Anterior cingulate cortex (tissue), 58 donors: ENCODE data around the gene RASGRP3.
"Not testable (repeated sequence)": the region's sequence is repeated elsewhere in the genome, so short reads cannot be mapped to it uniquely, and the experiment has no call there.

ENCODE experiments used
- DNase-seq, 58 donors: peaks; one replicate each; lab custom pipeline; 2025; lab: John Stamatoyannopoulos, UW

Gene RASGRP3, protein sequence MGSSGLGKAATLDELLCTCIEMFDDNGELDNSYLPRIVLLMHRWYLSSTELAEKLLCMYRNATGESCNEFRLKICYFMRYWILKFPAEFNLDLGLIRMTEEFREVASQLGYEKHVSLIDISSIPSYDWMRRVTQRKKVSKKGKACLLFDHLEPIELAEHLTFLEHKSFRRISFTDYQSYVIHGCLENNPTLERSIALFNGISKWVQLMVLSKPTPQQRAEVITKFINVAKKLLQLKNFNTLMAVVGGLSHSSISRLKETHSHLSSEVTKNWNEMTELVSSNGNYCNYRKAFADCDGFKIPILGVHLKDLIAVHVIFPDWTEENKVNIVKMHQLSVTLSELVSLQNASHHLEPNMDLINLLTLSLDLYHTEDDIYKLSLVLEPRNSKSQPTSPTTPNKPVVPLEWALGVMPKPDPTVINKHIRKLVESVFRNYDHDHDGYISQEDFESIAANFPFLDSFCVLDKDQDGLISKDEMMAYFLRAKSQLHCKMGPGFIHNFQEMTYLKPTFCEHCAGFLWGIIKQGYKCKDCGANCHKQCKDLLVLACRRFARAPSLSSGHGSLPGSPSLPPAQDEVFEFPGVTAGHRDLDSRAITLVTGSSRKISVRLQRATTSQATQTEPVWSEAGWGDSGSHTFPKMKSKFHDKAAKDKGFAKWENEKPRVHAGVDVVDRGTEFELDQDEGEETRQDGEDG

DNA sequence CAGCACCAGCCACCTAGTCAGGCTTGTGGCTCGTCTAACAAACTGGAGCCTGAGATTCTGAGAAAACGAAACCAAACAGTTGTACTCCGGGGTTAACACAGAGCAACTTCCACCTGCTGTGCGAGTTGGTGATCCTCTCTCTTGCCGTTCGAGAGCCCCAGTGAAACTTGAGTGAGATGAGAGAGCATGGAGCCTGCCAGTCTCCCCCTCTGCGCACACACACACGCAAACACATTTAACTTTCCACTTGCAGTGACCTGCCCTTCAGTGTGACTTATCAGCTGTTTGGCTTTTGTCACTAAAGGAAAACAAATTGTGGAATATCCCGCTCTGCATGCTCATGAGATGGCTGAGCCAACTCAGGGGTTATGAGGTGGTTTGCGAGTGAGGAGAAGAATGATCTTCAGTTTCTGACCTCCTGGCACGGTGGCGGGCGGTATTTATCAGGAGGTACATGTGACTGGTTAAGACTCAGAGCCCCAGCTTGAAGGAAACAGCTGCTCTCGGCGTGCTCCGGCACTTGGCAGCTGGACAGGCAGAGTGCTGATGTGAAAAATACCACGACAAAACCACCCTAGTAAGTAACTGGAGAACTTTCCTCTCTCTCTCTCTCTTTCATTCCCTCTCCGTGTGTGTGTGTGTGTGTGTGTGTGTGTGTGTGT is at the start of gene RASGRP3:
Gene RASGRP3, plus strand, starts transcription at position 519 of the 662 bp plus-strand sequence. CDS start 38,488 bp downstream, outside the sequence.
- DNase-seq: peak in 55 of 58 donors; percentile 20 to 87 (median 65)

DNA sequence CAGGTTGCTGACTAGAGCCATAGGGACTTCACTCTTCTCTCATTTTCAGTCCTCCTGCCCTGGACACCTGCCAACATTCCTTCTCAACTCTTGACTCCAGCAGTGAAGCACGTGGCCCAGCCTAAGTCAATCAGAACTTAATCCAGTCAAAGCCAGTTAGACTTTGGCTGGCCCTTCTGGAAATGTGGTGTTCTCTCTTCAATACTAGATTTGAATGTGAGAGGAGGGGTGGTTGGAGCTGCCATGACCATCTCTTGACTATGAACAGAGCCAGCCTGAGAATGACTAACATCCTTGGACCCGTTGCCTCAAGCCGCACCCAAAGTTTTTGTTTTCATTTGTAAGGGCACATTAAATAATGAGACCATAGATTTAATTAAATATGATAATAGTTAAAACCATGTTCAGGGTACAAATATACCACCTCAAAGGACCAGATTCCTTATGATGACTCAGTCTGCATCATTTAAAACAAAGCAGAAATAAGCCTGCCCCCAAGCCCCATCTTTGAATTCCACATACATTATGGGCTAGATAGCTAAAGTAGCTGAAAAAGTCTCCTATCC is 49.7 kb upstream of the RASGRP3 start:
- DNase-seq: peak in 1 of 58 donors; percentile 20

DNA sequence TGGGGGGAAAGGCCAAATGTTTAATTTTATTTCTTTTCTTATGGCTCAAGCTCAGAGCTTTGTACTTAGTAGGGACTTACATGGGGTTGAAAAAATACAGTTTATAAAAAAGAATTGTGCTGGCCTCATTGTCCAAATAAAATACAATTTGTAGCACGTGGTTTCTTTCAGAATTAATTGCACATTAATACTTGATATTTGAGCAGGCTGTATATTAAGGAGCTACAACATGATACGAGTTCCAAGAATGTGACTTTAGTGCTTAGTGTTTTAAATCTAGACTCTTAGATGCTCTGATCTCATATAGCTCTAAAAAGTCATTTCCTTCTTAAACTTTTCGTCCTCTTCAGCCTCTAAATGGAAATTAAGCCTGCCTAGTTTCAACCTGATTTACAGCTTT is 46.4 kb upstream of the RASGRP3 start:
- no peak for DNase-seq

DNA sequence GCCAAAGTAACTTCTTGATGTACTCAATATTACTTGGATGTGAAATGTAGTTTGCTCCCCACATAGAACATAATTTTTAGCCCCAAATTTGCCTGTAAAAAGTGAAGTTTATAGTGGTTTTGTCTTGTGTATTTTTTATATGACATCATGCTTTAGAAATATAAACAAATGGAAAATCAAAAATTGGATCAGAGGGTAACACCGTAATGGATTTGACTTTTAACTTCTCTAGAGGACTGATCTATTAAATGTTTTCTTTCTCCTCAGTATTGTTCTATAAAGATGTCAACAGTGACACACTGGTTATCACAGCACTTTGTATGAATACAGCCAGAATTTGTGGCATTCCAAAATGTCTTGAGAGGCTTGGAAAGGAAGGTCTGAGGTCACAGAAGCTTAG is 45.6 kb upstream of the RASGRP3 start:
- DNase-seq: no peak

DNA sequence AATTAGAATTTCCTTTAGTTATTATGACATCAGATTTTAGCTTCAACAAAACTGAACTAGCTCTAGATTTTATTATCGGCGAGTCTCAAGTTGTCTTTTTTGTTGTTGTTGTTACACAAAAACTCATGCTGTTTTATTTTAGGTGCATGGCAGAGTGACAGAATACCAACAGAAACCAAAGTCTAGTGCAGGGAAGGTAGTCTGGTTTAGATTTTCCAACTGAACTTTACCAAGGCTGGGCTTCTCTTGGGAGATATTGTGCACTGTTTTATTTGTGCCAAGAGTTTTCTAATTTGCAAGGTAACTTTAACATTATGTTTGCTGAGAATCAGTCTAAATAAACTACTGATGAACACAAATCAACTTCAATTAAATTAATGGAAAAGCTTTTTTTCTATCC is 43.6 kb upstream of the RASGRP3 start:
- DNase-seq: no peak

DNA sequence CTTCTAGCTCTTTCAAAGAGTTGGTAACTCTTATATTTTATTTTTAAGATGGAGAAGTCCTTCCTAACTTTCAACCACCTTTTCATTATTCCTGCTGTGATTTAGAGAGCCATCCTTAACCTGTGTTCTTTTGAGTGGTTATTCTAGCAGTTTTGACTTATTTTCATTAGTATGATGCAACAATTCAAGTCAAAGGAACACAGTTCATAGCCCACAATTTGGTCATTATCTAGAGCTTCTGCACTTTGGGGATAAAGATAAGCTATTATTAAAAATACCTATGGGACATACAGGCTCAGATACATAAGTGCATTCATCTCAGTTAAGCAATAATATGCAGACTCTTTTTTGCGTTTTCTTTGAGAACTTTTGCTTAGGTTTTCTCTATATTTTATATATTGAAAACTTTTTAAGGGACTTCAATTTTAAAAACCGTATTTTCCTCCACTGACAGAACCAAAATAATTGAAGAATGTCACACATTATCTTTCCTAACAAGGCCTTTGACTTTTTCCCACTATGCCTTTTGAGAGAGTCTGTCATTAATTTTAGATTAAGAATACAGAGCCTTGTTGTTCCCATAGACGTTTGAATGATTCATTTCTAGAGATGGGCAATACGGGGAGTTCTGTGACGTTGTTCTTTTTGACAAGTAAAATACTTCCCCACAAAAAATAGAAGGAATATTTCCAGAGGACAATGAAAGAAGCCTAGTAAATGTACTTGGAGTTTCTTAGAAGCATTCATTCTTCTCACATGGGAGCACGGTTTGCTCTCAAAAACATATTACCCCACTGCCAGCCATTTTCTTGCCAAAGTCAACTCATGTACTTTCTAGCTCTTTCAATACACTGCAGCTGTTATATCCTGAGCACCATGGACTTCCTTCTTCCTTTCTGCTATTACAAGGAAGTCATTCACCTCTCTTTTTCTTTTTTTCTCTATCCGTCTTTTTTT is 42.9 kb upstream of the RASGRP3 start:
- no peak for DNase-seq

DNA sequence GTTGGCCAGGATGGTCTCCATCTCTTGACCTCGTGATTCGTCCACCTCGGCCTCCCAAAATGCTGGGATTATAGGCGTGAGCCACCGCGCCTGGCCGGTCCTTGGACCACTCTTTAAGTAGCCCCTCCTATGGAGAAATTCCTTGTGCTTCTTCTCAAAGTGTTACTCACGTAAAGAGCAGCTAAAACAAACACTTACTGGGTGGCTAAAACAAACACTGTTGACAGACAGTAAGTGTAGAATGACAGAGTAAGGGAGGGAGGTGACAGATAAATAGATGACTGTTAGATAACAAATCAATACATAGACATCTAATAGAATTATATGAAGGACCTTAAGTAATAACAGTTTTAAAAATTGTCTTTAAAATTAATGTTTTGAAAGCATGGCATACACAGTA is 40.9 kb upstream of the RASGRP3 start:
- no peak for DNase-seq

DNA sequence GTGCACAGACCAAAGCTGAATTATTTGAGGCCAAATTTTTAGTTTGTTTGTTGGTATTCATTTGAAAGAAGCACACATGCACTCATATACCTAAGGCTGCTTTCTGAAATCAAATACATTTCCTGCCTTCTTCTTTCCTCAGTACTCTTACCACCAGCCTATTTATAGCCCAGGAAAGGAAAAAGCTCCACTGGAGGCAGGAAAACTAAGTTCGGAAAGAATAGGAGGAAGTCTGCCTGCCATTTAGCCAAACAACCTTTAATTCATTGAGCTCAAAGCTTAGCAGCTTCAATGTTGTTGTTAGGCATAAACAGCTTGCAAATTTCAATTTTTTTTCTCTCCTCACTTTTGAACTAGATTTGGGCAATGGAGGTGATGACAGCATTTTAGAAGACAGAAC is 40.4 kb upstream of the RASGRP3 start:
- DNase-seq: no peak

DNA sequence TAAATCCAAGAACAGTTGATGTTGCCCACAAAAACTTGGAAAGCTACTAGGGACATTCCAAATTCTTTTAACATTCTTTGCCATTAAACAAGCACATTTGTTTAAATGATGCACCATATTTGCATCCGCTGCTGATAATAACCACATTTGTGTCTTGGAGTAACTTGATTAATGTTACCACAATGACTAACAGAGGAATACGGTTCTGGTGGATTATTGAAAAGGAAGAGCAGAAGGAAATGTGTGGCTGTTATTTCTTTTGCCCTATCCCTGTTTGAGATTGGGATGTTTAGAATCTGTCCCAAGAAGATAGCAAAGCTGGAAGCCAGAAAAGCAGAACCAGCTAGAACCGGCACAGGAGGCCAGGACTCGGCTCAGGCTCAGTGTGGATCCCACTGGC is 39.2 kb upstream of the RASGRP3 start:
- no peak for DNase-seq

DNA sequence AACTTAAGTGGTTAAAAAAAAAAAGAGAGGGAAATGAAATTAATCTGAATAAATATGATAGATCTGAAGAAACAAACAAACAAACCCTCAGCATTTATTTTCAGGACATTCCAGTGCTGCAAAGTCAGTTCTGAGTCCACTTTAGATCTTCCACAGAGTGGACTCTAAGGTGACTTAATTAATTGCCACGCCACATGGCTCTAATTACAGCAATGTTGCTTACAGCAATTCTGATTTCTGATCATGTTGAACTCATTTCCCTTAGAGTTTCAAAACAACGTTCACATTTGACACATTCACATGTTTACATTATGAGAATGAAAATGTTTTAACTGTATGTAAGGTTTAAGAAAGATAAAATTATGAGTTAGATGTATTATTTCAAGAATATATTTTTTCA is 38.6 kb upstream of the RASGRP3 start:
- no peak for DNase-seq

DNA sequence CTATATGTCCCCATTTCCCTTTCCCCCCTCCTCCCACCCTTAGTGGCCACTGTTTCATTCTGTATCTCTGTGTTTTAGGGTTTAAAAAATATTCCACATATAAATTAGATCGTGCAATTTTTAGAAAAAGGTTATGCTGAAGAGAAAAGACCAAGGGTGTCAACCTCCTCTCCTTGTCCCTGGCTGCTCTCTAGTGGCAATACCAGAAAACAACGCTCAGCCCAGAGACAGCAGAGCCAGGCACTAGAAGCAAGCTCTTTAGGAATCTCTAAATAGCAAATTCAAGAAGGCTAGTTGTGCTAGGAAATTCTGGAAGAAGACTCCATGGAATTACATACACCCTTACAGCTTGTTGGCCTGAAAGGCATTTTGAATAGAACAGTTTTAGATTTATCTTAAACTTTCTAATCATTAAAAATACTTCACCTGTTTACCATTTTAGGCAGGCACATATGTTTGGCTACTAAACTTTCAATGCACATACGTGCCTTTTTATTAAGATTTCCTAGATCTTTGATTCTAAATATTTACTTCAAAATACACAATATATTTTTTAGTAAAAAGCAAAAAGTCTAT is 35.1 kb upstream of the RASGRP3 start:
- peak in 49 of 58 donors; percentile 1 to 85 (median 39) for DNase-seq

DNA sequence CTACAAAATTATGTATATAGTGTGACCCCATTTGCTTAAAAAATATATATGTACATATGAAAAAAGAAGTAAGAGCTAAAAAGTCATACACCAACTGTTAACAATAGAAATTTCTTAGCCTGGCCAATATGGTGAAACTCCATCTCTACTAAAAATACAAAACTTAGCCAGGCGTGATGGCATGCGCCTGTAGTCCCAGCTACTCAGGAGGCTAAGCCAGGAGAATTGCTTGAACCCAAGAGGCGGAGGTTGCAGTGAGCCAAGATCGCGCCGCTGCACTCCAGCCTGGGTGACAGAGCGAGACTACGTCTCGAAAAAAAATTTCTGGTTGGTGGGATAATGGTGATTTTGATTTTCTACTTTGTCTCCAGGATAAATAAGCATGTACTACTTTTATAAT is 34.4 kb upstream of the RASGRP3 start:
- not testable (repeated sequence) for DNase-seq

DNA sequence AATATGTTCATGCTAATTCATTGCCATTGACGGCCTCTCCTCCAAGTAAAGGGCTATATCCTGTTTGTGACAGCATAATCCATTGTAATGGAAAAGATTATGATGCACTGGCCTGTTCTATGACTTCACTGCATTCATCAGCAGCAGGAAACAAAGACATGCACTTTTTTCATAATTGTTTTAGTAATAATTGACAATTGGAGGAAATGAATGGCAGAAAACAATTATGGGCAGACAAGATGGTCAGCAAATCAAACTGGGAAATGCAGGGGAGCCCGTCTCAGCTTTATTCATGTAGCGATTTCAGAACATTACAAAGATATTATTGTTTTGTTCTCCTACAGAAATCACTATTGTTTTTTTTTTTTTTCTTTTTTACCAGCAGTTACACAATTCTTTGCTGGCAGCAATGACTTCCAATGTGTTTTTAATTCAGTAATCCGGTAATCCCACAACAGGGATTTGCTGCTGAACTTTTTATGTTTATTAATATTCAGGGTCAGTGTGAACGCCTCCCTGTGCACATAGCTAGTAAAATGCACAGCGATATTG is 33.8 kb upstream of the RASGRP3 start:
- peak in 13 of 58 donors; percentile 3 to 56 (median 17) for DNase-seq

DNA sequence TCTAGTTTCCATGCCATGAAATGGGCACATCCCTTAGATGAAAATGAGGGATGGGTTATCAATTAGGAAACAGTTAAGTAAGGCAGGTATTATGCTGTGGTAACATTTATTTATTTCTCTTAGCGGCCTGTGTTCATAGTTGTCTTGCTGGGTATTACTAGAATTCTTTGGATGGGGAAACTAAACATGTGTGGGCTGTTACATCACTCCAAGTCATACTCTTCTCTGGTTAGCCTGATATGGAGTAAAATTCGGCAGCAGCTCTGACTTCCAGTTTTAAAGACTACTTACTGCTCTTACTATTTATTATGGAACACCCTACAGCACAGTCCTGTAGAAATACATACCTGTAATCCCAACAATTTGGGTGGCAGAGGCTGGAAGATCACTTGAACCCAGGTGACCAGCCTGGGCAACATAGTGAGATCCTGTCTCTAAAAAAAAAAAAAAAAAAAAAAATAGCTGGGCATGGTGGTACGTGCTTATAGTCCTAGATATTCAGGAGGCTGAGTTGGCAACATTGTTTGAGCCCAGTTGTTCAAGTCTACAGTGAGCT is 33.1 kb upstream of the RASGRP3 start:
- no peak for DNase-seq

DNA sequence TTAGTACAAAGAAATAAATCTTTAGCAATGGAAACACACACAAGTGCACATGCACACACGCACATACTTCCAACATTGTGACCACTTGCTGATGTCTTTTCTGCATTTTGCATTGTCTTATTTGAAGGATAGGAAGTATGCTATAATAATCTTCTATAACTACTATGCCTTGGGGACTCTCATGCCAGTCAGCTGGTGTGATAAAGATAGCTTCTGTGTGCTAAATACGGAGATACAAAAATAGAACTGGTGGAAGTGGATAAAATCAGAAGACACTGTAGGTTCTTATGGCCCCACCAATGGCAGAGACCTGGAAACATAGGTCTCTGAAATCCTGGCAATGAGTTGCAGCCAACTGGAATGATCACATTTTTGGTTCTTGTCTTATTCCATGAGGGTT is 31.5 kb upstream of the RASGRP3 start:
- no peak for DNase-seq

DNA sequence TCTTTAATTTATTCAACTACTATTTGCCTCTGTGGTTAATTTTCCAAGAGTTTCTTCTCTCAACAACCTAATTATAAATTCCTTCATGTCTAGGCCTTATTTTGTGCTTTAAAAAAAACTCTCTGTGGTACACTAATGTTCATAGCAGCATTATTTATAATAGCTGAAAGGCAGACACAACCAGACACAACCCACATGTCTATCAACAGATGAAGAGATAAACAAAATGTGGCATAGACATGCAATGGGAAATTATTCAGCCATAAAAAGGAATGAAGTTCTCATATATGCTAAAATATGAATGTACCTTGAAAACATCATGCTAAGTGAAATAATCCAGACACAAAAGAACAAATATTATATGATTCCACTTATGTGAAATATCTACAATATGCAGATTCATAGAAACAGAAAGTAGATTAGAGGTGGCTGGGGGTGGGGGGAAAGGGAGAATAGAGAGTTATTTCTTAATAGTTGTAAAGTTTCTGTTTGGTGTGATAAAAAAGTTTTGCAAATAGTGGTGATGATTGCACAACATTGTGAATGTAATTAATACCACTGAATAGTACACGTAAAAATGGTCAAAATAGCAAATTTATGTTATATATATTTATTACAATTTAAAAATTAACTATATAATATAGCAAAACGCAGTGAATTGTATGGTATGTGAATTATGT is 28.1 kb upstream of the RASGRP3 start:
- no peak for DNase-seq

DNA sequence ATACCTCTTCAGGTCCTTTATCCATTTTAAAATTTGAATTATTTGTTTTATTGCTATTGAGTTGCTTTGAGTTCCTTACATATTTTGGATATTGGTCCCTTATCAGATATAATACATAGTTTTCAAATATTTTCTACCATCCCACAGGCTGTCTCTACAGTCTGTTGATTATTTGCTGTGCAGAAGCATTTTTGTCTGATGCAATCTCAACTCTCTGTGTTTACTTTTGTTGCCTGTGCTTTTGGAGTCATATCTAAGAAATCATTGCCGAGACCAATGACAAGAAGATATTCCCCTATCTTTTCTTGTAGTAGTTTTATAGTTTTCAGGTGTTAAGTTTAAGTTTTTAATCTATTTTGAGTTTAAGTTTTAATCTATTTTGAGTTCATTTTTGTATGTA is 25.2 kb upstream of the RASGRP3 start:
- no peak for DNase-seq

DNA sequence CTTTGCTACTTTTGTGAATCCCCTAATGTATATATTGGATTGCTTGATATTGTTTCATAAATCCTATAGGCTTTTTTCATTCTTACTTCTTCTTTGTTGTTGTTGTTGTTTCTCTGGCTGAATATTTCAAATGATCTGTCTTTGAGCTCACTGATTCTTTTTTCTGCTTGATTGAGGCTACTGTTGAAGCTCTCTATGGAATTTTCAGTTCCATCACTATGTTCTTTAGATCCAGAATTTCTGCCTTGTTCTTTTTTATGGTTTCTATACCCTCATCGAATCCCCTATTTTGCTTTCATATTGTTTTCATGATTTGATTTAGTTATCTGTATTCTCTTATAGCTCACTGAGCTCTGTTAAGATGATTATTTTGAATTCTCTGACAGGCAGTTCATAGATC is 24.6 kb upstream of the RASGRP3 start:
- DNase-seq: no peak
